Effector memory CD4-positive, alpha-beta T cell (primary cell): ENCODE measurements around the gene TMEM86B.

Source experiments
- DNase-seq, 3 donors: peaks; one replicate each; pipeline ENCODE4 v3.0.0-alpha.2; 2020
- H3K27ac ChIP-seq: 2 replicates; pipeline ENCODE4 v1.7.0; 2013; ENCODE audit warnings: mild to moderate bottlenecking, low read length, moderate library complexity; ENCODE audit not compliant: insufficient read depth, poor library complexity, severe bottlenecking
- H3K27me3 ChIP-seq: replicated peaks from 2 replicates; pipeline ENCODE4 v1.7.0; 2013; ENCODE audit warnings: mild to moderate bottlenecking, low read length; ENCODE audit not compliant: insufficient read depth, control insufficient read depth, poor library complexity, severe bottlenecking
- H3K36me3 ChIP-seq: 2 replicates; pipeline ENCODE4 v1.7.0; 2013; ENCODE audit warnings: mild to moderate bottlenecking, low read length, moderate library complexity; ENCODE audit not compliant: control insufficient read depth, insufficient read depth
- H3K4me1 ChIP-seq: 2 replicates; pipeline ENCODE4 v1.7.0; 2013; ENCODE audit warnings: low read length, mild to moderate bottlenecking; ENCODE audit not compliant: control insufficient read depth, insufficient read depth, poor library complexity, severe bottlenecking
- H3K4me3 ChIP-seq: 2 replicates; pipeline ENCODE4 v1.7.0; 2013; ENCODE audit warnings: low read length, low read depth, mild to moderate bottlenecking; ENCODE audit not compliant: insufficient read depth, poor library complexity, severe bottlenecking
- H3K9me3 ChIP-seq: 2 replicates; pipeline ENCODE4 v1.7.0; 2013; ENCODE audit warnings: mild to moderate bottlenecking, low read length, moderate library complexity; ENCODE audit not compliant: control insufficient read depth

Gene TMEM86B

DNA sequence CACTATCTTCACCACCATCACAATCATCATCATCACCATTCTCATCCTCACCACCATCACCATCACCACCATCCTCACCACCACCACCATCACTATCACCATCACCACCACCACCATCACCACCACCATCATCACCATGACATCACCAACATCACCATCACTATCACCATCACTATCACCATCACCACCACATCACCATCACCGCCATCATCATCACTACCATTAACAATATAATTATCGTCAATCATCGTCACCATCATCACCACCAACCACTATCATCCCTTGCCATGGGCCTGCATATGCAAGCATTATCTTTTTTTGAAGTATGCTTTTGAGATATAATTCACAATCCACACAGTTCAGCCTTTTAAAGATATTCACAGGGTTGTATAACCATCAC is 37.8 kb upstream of the TMEM86B start:
- Histone ChIP-seq H3K4me1 (no peaks in the 10 kb centered on the region), H3K27me3 (no peaks in the 10 kb centered on the region), H3K27ac (no peak overlapping the region), H3K36me3 (no peaks in the 10 kb centered on the region), H3K9me3 (no peaks in the 10 kb centered on the region), H3K4me3 (no peak overlapping the region)
- no peak for DNase-seq

DNA sequence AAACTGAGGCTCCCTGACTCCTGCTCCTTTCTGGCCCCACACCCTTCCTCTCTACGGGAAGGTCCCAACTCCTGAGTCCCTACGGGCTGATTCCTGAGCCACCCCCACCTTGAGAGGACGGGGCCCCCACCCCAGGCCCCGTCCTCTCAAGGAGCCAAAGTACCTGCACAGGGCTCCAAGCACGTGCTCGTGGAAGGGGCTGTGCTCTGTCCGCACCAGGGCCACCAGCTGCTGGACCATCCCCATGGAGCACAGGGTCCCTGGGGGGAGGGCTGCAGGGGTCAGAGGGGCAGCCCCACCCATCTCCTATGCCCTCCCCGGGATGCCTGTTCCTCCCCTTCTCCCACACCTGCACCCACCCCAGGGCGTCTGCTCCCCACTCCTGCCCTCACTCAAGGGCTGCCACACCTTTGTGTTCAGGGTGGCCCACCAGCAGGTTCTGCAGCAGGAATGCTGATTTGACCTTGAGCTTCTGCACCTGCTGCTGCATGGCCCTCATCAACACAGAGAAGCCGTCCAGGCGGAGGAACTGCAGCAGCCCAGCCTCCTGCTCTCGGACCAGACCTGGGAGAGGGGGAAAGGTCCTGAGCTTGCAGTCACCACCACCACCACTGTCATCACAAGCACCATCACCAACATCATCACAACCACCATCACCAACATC is 37.3 kb upstream of the TMEM86B start:
- H3K9me3 ChIP-seq, result no peaks in the 10 kb centered on the region
- no peak overlapping the region for H3K4me3 ChIP-seq
- no peaks in the 10 kb centered on the region for H3K4me1 ChIP-seq
- H3K27ac ChIP-seq, result no peak overlapping the region
- no peak for DNase-seq
- no peaks in the 10 kb centered on the region for H3K36me3 ChIP-seq
- H3K27me3 ChIP-seq, result no peaks in the 10 kb centered on the region

DNA sequence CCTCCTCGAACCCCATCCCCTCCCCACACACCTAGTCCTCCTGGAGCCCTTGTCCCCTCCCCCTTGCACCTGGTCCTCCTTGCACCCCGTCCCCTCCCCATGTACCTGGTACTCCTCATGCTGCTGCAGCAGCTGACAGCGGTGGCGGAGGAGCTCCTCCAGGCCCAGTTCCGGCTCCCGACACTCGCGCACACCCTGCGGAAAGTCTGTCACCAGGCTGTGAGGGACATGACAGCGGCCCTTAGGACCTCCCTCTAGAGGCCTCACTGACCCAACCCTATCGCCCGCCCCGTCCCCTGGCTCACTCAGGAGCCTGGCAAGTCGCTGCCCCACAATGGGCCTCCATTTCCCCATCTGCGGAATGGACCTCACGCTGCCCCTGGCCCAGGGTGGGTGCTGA is 36.6 kb upstream of the TMEM86B start:
- Histone ChIP-seq H3K4me1 (no peaks in the 10 kb centered on the region), H3K9me3 (no peaks in the 10 kb centered on the region), H3K27ac (no peak overlapping the region), H3K36me3 (no peaks in the 10 kb centered on the region), H3K27me3 (no peaks in the 10 kb centered on the region), H3K4me3 (no peak overlapping the region)
- no peak for DNase-seq

- no peak overlapping the region for H3K27ac ChIP-seq
- no peaks in the 10 kb centered on the region for H3K27me3 ChIP-seq
- no peak overlapping the region for H3K4me3 ChIP-seq
- H3K36me3 ChIP-seq, result no peaks in the 10 kb centered on the region
- H3K4me1 ChIP-seq, result peaks cover 5% of the 10 kb centered on the region
- no peaks in the 10 kb centered on the region for H3K9me3 ChIP-seq
- DNase-seq, result no peak
Measured at GRCh38 chr19:55264531-55264930, 36.0 kb upstream of the TMEM86B start.

- Histone ChIP-seq H3K36me3 (no peaks in the 10 kb centered on the region), H3K4me3 (no peak overlapping the region), H3K27ac (no peak overlapping the region)
Measured at GRCh38 chr19:55262359-55262758, 33.8 kb upstream of the TMEM86B start.

DNA sequence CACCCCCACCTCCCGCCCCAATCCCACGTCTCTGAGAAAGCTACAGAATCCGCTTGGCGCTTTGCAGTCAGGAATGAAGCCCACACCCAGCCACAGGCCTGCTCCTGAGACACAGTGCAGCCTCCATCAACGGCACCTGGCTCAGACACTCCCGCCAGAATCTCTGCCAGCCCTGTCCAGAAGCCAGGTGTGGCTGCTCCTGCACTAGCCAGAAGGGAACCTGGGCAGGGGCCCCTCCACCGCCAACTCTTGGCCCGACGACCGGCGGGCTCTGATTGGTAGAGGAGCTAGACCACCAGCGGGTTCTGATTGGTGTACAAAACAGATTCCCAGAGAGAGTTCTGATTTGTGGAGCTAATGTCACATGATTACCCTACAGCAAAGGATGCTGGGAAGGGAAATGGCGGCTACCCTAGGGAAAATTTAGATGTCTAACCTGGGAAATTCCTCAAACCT is 33.1 kb upstream of the TMEM86B start:
- Histone ChIP-seq H3K4me3 (no peak overlapping the region), H3K27me3 (no peaks in the 10 kb centered on the region), H3K9me3 (no peaks in the 10 kb centered on the region), H3K4me1 (peaks cover 8% of the 10 kb centered on the region), H3K27ac (no peak overlapping the region), H3K36me3 (no peaks in the 10 kb centered on the region)
- no peak for DNase-seq

More at GRCh38 chr19:55262359-55262758, 33.8 kb upstream of the TMEM86B start:
- no peaks in the 10 kb centered on the region for H3K9me3 ChIP-seq
- no peaks in the 10 kb centered on the region for H3K27me3 ChIP-seq
- H3K4me1 ChIP-seq, result peaks cover 6% of the 10 kb centered on the region
- no peak for DNase-seq

GRCh38 chr19:55259540-55260210 is 31.1 kb upstream of the TMEM86B start:
- Histone ChIP-seq H3K27me3 (no peaks in the 10 kb centered on the region), H3K27ac (peak overlapping the region; percentile 94), H3K4me3 (peak overlapping the region; percentile 84), H3K4me1 (peaks cover 28% of the 10 kb centered on the region), H3K9me3 (no peaks in the 10 kb centered on the region), H3K36me3 (no peaks in the 10 kb centered on the region)
- no peak for DNase-seq

DNA sequence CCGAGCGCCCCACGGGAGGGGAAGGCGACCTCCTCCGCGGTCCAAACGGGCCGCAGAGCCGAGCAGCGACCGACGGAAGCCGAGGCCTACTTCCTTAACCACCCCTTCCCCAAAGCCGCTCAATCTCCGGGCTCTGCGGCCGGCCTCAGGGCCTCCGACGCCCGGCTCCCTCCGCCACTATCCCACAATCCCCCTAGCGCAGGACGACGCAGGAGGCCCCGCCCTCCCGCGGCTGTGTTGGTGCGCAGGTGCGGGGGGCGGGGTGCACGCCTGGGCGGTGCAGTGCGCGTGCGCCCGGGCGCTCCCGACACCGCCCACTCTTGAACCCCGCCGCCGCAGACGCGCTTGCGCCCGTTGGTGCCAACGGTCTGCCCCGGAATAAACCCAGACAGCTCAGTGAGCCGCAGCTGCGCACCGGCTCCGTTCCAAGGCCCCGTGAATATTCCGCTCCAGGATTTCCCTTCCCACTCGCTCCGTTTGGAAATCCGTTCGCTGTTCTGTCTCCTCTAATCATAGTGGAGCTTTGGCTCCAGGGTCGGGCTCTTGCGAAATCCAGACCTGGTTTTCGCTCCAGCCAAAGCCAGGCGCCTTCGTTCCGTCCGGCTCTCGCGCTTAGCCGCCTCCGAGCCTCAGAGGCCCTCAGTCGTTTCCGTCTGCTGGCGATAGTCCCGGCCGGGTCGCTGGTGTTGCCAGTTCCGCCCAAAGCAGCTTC is 30.4 kb upstream of the TMEM86B start, which contains the start of gene PPP6R1:
TSS of gene PPP6R1 (minus strand) at position 190 of the 712 bp plus-strand sequence. CDS start 11,914 bp downstream, outside the sequence.
- Histone ChIP-seq H3K27ac (peak within 1 kb of the TSS; percentile 94), H3K4me1 (peaks cover 34% of the 10 kb centered on the region)
- peak; percentile 89 to 90 (median 90) for DNase-seq

GRCh38 chr19:55258476-55258827 is 29.9 kb upstream of the TMEM86B start:
- H3K4me3 ChIP-seq, result peak overlapping the region; percentile 84
- DNase-seq, result peak in 2 of 3 donors; percentile 27 to 41
- H3K27ac ChIP-seq, result peak overlapping the region; percentile 94
- no peaks in the 10 kb centered on the region for H3K27me3 ChIP-seq
- H3K36me3 ChIP-seq, result no peaks in the 10 kb centered on the region
- H3K9me3 ChIP-seq, result no peaks in the 10 kb centered on the region
- peaks cover 40% of the 10 kb centered on the region for H3K4me1 ChIP-seq

More for the DNA sequence above, 30.4 kb upstream of the TMEM86B start, which contains the start of gene PPP6R1:
- Histone ChIP-seq H3K9me3 (no peaks in the 10 kb centered on the region), H3K36me3 (no peaks in the 10 kb centered on the region), H3K27me3 (no peaks in the 10 kb centered on the region), H3K4me3 (peak within 1 kb of the TSS; percentile 84)
